Glutamatergic neuron (in vitro differentiated cells): Measurements from ENCODE around the gene APLP2. TPM values are rescaled to one million over a fixed set of nuclear protein-coding genes. Genes with fewer than 3 reads are reported as not detected.
A peak's percentile ranks its signal among the peaks of the same experiment; 100 is the strongest.

Experiments
- DNase-seq: peaks from one replicate; pipeline ENCODE4 v3.0.0; 2022
- H3K27ac Mint-ChIP-seq: one replicate; pipeline ENCODE4 v1.8.0; 2020; ENCODE audit warnings: mild to moderate bottlenecking, mixed read lengths, inconsistent platforms; ENCODE audit not compliant: unreplicated experiment
- H3K27me3 Mint-ChIP-seq: one replicate; pipeline ENCODE4 v1.8.0; 2020; ENCODE audit warnings: mild to moderate bottlenecking, moderate library complexity, mixed read lengths, inconsistent platforms; ENCODE audit not compliant: unreplicated experiment
- H3K36me3 Mint-ChIP-seq: one replicate; pipeline ENCODE4 v1.8.0; 2020; ENCODE audit warnings: mild to moderate bottlenecking, mixed read lengths, inconsistent platforms; ENCODE audit not compliant: unreplicated experiment
- H3K4me1 Mint-ChIP-seq: one replicate; pipeline ENCODE4 v1.8.0; 2020; ENCODE audit warnings: mild to moderate bottlenecking, low read depth, mixed read lengths, inconsistent platforms; ENCODE audit not compliant: unreplicated experiment
- H3K4me3 Mint-ChIP-seq: one replicate; pipeline ENCODE4 v1.8.0; 2020; ENCODE audit warnings: mild to moderate bottlenecking, mixed read lengths, inconsistent platforms; ENCODE audit not compliant: unreplicated experiment
- H3K9me3 Mint-ChIP-seq: one replicate; pipeline ENCODE4 v1.8.0; 2020; ENCODE audit warnings: mild to moderate bottlenecking, moderate library complexity, mixed read lengths, inconsistent platforms; ENCODE audit not compliant: unreplicated experiment
- total RNA-seq: library from RNA; stranded (reverse); fragmentation: NEBNext Ultra II Directional; extraction: Animal tissue kit (Norgen Biotek cat#: 25700); gene quantifications from one replicate; pipeline ENCODE4 v1.2.1, GENCODE V29; 2021; ENCODE audit not compliant: unreplicated experiment
- TF ChIP-seq, protein P1 (sequence below): fragments of 200-600 bp; sonication (generic); IDR thresholded peaks from one replicate; pipeline ENCODE4 v1.5.0; 2021; ENCODE audit not compliant: partially characterized antibody, unreplicated experiment

APLP2 gene
- total RNA-seq, 1 donor from 2014 or later, result 183 TPM

DNA sequence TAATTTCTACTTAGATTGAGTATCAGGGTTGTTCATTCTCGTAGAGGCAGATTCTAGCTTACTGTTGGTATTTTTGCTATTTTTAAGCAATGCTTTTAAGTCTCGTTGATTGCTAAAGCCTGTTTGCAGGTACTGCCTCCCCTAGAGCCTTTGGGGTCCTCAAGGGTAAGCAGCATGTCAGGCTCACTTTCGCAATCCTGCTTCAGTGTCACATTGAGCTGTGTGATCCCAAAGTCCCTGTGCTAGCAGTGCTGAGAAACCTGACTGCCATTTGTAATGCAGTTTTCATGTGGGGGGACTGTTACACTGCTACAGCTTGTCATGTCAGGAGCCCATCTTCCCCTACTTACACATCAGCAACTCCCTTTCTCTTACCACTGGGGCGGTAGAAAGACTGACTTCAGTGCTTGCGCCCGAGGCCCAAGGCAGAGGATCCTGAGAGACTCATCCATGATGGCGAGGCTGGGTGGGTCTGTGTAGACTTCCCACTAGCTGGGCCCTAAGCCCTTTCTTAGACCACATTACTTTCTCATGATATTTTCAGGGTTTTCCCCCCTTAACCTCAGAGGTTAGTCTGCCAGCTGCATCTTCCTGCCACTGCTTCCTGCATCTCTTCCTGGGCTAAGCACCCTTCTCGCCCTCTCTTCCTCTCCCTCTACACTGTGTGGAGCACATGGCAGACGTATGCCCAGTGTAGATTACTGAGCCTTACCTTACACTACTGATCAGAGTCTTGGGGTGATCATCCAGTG, 49.1 kb downstream of the APLP2 start:
- no peaks in the 10 kb centered on the region for H3K27me3 Mint-ChIP-seq
- H3K4me1 Mint-ChIP-seq, result peaks cover 1% of the 10 kb centered on the region
- H3K4me3 Mint-ChIP-seq, result no peak overlapping the region
- H3K36me3 Mint-ChIP-seq, result no peaks in the 10 kb centered on the region
- H3K27ac Mint-ChIP-seq, result no peak overlapping the region
- DNase-seq, result no peak
- TF ChIP-seq, protein P1, sequence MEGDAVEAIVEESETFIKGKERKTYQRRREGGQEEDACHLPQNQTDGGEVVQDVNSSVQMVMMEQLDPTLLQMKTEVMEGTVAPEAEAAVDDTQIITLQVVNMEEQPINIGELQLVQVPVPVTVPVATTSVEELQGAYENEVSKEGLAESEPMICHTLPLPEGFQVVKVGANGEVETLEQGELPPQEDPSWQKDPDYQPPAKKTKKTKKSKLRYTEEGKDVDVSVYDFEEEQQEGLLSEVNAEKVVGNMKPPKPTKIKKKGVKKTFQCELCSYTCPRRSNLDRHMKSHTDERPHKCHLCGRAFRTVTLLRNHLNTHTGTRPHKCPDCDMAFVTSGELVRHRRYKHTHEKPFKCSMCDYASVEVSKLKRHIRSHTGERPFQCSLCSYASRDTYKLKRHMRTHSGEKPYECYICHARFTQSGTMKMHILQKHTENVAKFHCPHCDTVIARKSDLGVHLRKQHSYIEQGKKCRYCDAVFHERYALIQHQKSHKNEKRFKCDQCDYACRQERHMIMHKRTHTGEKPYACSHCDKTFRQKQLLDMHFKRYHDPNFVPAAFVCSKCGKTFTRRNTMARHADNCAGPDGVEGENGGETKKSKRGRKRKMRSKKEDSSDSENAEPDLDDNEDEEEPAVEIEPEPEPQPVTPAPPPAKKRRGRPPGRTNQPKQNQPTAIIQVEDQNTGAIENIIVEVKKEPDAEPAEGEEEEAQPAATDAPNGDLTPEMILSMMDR, result no peak
- no peaks in the 10 kb centered on the region for H3K9me3 Mint-ChIP-seq

DNA sequence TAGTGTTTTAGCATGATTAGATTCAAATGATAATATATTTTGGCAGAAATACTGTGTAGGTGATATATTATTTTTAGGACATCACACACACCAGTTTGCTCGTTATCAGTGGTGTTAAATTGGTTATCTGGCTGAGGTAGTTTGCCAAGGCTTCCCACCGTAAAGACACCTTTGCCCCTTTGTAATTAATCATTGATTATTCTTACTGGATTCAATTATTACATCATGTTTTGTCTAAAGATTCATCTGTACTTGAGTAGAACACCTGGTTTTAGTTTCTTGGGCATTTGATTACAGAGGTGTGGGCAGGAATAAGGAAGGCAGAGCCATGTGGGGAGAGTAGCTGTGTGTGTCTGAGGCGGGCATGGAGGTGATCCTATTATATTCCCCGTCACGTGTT, 50.4 kb downstream of the APLP2 start:
- TF ChIP-seq, protein P1, result no peak
- Mint-ChIP-seq H3K4me3 (no peak overlapping the region), H3K27ac (no peak overlapping the region), H3K27me3 (no peaks in the 10 kb centered on the region), H3K36me3 (no peaks in the 10 kb centered on the region), H3K4me1 (peaks cover 1% of the 10 kb centered on the region), H3K9me3 (no peaks in the 10 kb centered on the region)
- no peak for DNase-seq

DNA sequence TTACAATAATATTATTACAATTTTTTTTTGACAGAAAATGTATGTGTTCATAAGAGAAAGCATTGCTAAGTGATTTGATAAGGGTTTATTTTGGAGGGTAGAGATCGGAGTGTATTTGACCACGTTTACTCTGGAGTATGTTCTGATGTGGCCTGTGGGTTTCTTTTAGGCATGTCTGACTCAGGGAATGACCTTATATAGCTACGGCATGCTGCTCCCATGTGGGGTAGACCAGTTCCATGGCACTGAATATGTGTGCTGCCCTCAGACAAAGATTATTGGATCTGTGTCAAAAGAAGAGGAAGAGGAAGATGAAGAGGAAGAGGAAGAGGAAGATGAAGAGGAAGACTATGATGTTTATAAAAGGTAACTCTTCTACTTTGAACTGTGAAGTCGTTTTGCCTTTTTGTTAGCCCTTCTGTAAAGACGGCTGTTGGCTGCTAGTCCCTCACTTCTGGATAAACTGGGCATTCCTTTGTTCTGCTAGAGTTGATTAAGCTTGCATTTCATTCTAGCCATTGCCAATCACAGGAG, 51.8 kb downstream of the APLP2 start:
- peaks cover 1% of the 10 kb centered on the region for H3K4me1 Mint-ChIP-seq
- no peaks in the 10 kb centered on the region for H3K36me3 Mint-ChIP-seq

DNA sequence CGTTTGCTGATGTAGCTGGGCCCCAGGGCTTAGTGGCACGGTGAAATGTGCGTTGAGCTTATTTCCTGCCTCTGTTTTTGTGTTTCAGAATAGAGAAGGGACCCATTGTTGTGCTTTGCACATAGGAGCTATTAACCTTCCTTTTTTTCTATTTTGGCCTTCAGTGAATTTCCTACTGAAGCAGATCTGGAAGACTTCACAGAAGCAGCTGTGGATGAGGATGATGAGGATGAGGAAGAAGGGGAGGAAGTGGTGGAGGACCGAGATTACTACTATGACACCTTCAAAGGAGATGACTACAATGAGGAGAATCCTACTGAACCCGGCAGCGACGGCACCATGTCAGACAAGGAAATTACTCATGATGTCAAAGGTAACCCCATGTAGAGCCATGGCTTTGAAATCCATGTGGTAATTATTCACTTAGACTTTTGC, 52.5 kb downstream of the APLP2 start:
- H3K4me1 Mint-ChIP-seq, result peaks cover 1% of the 10 kb centered on the region
- peak overlapping the region; percentile 9 for H3K27ac Mint-ChIP-seq

More for the DNA sequence above, 51.8 kb downstream of the APLP2 start:
- Mint-ChIP-seq H3K9me3 (no peaks in the 10 kb centered on the region), H3K27me3 (no peaks in the 10 kb centered on the region), H3K4me3 (no peak overlapping the region), H3K27ac (no peak overlapping the region)
- no peak for DNase-seq
- TF ChIP-seq, protein P1, result no peak

More for the DNA sequence above, 52.5 kb downstream of the APLP2 start:
- H3K9me3 Mint-ChIP-seq, result no peaks in the 10 kb centered on the region
- no peak for DNase-seq
- H3K27me3 Mint-ChIP-seq, result no peaks in the 10 kb centered on the region
- TF ChIP-seq, protein P1, result no peak
- H3K4me3 Mint-ChIP-seq, result no peak overlapping the region
- H3K36me3 Mint-ChIP-seq, result no peaks in the 10 kb centered on the region
